Measurements from ENCODE around the gene VAV2.

DNA sequence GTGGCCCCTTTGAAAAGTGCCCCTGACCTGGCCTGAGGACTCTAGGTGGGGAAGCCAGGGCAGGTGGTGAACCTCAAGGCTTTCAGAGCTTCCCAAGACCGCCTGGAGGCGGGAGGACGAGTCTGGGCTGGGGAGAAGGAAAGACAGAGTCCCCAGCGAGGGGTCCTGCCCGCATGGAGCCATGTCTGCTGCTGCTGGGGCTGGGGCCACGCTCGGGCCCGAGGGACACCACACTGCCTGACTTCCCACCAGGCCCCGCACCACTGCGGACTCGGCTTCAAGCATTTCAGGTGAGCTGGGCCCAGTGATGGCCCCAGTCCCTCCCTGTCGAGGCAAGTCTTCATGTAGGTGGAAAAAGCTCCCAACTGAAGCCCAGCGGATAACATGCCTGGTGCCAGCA lies 191.9 kb downstream of the VAV2 start:
- no peak for TF ChIP-seq NR2F2 (IDR thresholded peaks at IDR 0.05)
- TF ChIP-seq CTCF (IDR thresholded peaks at IDR 0.05; ENCODE audit: low read depth, low read length, missing input control): no peak
- TF ChIP-seq, protein P1, sequence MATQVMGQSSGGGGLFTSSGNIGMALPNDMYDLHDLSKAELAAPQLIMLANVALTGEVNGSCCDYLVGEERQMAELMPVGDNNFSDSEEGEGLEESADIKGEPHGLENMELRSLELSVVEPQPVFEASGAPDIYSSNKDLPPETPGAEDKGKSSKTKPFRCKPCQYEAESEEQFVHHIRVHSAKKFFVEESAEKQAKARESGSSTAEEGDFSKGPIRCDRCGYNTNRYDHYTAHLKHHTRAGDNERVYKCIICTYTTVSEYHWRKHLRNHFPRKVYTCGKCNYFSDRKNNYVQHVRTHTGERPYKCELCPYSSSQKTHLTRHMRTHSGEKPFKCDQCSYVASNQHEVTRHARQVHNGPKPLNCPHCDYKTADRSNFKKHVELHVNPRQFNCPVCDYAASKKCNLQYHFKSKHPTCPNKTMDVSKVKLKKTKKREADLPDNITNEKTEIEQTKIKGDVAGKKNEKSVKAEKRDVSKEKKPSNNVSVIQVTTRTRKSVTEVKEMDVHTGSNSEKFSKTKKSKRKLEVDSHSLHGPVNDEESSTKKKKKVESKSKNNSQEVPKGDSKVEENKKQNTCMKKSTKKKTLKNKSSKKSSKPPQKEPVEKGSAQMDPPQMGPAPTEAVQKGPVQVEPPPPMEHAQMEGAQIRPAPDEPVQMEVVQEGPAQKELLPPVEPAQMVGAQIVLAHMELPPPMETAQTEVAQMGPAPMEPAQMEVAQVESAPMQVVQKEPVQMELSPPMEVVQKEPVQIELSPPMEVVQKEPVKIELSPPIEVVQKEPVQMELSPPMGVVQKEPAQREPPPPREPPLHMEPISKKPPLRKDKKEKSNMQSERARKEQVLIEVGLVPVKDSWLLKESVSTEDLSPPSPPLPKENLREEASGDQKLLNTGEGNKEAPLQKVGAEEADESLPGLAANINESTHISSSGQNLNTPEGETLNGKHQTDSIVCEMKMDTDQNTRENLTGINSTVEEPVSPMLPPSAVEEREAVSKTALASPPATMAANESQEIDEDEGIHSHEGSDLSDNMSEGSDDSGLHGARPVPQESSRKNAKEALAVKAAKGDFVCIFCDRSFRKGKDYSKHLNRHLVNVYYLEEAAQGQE (IDR thresholded peaks at IDR 0.05): no peak
- TF ChIP-seq GABPA (IDR thresholded peaks at IDR 0.05 in 1 of 2, conservative IDR thresholded peaks at IDR 0.05 in 1 of 2): no peak
- no peak for TF ChIP-seq EGR1 (IDR thresholded peaks at IDR 0.05; ENCODE audit: low read depth in 2 of 2)
- no peak for TF ChIP-seq TAF1 (conservative IDR thresholded peaks at IDR 0.05)
- TF ChIP-seq ZBTB33 (IDR thresholded peaks at IDR 0.05): no peak
- TF ChIP-seq MAX (IDR thresholded peaks at IDR 0.05): no peak
- TF ChIP-seq RAD21 (IDR thresholded peaks at IDR 0.05): no peak
- no peak for TF ChIP-seq JUND (IDR thresholded peaks at IDR 0.05)
- no peak for TF ChIP-seq FOXA1 (IDR thresholded peaks at IDR 0.05)
- no peak for TF ChIP-seq SP1 (IDR thresholded peaks at IDR 0.05)
- TF ChIP-seq, protein P2, sequence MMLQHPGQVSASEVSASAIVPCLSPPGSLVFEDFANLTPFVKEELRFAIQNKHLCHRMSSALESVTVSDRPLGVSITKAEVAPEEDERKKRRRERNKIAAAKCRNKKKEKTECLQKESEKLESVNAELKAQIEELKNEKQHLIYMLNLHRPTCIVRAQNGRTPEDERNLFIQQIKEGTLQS (IDR thresholded peaks at IDR 0.05): no peak
- no peak for TF ChIP-seq YY1 (IDR thresholded peaks at IDR 0.05)
